Neutrophil (primary cell): Measurements from ENCODE around the gene AKAP11.

ENCODE experiments used
- H3K27ac ChIP-seq: fragments of 200-600 bp; sonication (generic); 2 replicates; pipeline ENCODE4 v1.5.1; 2016; ENCODE audit warnings: mild to moderate bottlenecking, moderate library complexity
- H3K27me3 ChIP-seq: fragments of 200-600 bp; sonication (generic); 2 replicates; pipeline ENCODE4 v1.6.0; 2016; ENCODE audit warnings: mild to moderate bottlenecking
- H3K36me3 ChIP-seq: fragments of 200-600 bp; sonication (generic); 2 replicates; pipeline ENCODE4 v1.5.1; 2017
- H3K4me1 ChIP-seq, 2 experiments: fragments of 200-600 bp in 1 of 2; sonication (generic) in 1 of 2; 1 replicate in 1 of 2; 2 replicates in 1 of 2; pipeline versions ENCODE4 v1.5.1 to v1.6.1; 2013 to 2016; ENCODE audit warnings: low read depth in 1 of 2, low read length in 1 of 2, mild to moderate bottlenecking in 1 of 2, moderate library complexity in 1 of 2; ENCODE audit not compliant: control insufficient read depth in 1 of 2, insufficient read depth in 1 of 2
- H3K4me3 ChIP-seq, 2 experiments: fragments of 200-600 bp in 1 of 2; sonication (generic) in 1 of 2; 1 replicate in 1 of 2; 2 replicates in 1 of 2; pipeline ENCODE4 v1.5.1; 2013 to 2016; ENCODE audit warnings: low read depth in 1 of 2, low read length in 1 of 2, mild to moderate bottlenecking in 1 of 2, moderate library complexity in 1 of 2
- H3K9me3 ChIP-seq: fragments of 200-600 bp; sonication (generic); 2 replicates; pipeline ENCODE4 v1.5.1; 2016
- CTCF ChIP-seq: fragments of 200-600 bp; sonication (generic); IDR thresholded peaks from 2 replicates; pipeline ENCODE4 v1.5.1; 2016; ENCODE audit warnings: antibody characterized with exemption

AKAP11 gene

GRCh38 chr13:42360046-42360574, 88.2 kb downstream of the AKAP11 start:
- TF ChIP-seq CTCF = no peak
- H3K4me1 ChIP-seq = no peaks in the 10 kb centered on the region
- H3K4me3 ChIP-seq = no peak overlapping the region
- no peaks in the 10 kb centered on the region for H3K9me3 ChIP-seq
- H3K27me3 ChIP-seq = no peaks in the 10 kb centered on the region
- no peaks in the 10 kb centered on the region for H3K36me3 ChIP-seq
- no peak overlapping the region for H3K27ac ChIP-seq

- no peak overlapping the region for H3K4me3 ChIP-seq
- no peaks in the 10 kb centered on the region for H3K27me3 ChIP-seq
- H3K9me3 ChIP-seq = no peaks in the 10 kb centered on the region
- no peak overlapping the region for H3K27ac ChIP-seq
- TF ChIP-seq CTCF = no peak
- no peaks in the 10 kb centered on the region for H3K36me3 ChIP-seq
- H3K4me1 ChIP-seq = no peaks in the 10 kb centered on the region
Observed at GRCh38 chr13:42361701-42362100, 89.7 kb downstream of the AKAP11 start.

GRCh38 chr13:42363941-42364612, 92.1 kb downstream of the AKAP11 start:
- no peak overlapping the region for H3K27ac ChIP-seq
- no peaks in the 10 kb centered on the region for H3K9me3 ChIP-seq
- no peaks in the 10 kb centered on the region for H3K4me1 ChIP-seq
- no peak for TF ChIP-seq CTCF
- H3K4me3 ChIP-seq = no peak overlapping the region
- H3K36me3 ChIP-seq = no peaks in the 10 kb centered on the region
- H3K27me3 ChIP-seq = no peaks in the 10 kb centered on the region

GRCh38 chr13:42364613-42365000, 92.7 kb downstream of the AKAP11 start:
- Histone ChIP-seq H3K36me3 (no peaks in the 10 kb centered on the region), H3K27me3 (no peaks in the 10 kb centered on the region), H3K4me3 (no peak overlapping the region), H3K27ac (no peak overlapping the region), H3K9me3 (no peaks in the 10 kb centered on the region), H3K4me1 (no peaks in the 10 kb centered on the region)
- TF ChIP-seq CTCF = no peak

- no peaks in the 10 kb centered on the region for H3K36me3 ChIP-seq
- H3K9me3 ChIP-seq = no peaks in the 10 kb centered on the region
- no peaks in the 10 kb centered on the region for H3K27me3 ChIP-seq
- no peak overlapping the region for H3K27ac ChIP-seq
- no peaks in the 10 kb centered on the region for H3K4me1 ChIP-seq
- no peak overlapping the region for H3K4me3 ChIP-seq
- TF ChIP-seq CTCF = no peak
Observed at GRCh38 chr13:42367831-42368230, 95.9 kb downstream of the AKAP11 start.
